SH-SY5Y (cell line): ENCODE results near the gene DGCR8.

Experiments
- GATA2 ChIP-seq: IDR thresholded peaks from 2 replicates; pipeline ENCODE4 v1.6.1; 2011; ENCODE audit warnings: mild to moderate bottlenecking, low read depth, low read length
- GATA3 ChIP-seq: IDR thresholded peaks from 2 replicates; pipeline ENCODE4 v1.6.1; 2011; ENCODE audit warnings: low read depth, mild to moderate bottlenecking, low read length, moderate library complexity

- TF ChIP-seq GATA2 (no peak), GATA3 (no peak)
These were observed 4.7 kb downstream of the DGCR8 start for GRCh38 chr22:20084547-20085413.
